Measurements from ENCODE around the gene CDON. TPM values are rescaled to one million over a fixed set of nuclear protein-coding genes. Genes with fewer than 3 reads are reported as not detected.
A peak's percentile ranks its signal among the peaks of the same experiment; 100 is the strongest.

The CDON gene
- total and polyA plus RNA-seq, 2 of the 13 experiments (the other 11 are each of a cell fraction or from before 2014, with no cell fraction given), result 9.6 to 12.8 TPM

- TF ChIP-seq BCL3 (CRISPR knock-in tag; IDR thresholded peaks at IDR 0.05), result no peak; the same call in 1 of the 2 replicates
- TF ChIP-seq KMT2A (CRISPR knock-in tag; IDR thresholded peaks at IDR 0.05), result no peak
- TF ChIP-seq ATRX (CRISPR knock-in tag; IDR thresholded peaks at IDR 0.05; ENCODE audit: borderline replicate concordance), result no peak
- peak; percentile 88 for TF ChIP-seq SP4 (CRISPR knock-in tag; IDR thresholded peaks at IDR 0.05)
- peak; percentile 41; the same call in 1 of the 2 replicates for TF ChIP-seq NR0B2 (CRISPR knock-in tag; IDR thresholded peaks at IDR 0.05)
- no peak for TF ChIP-seq MBNL3 (CRISPR knock-in tag; conservative IDR thresholded peaks at IDR 0.05)
- no peak for TF ChIP-seq ZNF280B (CRISPR knock-in tag; IDR thresholded peaks at IDR 0.05; ENCODE audit: borderline replicate concordance)
- TF ChIP-seq KDM1A (CRISPR knock-in tag; IDR thresholded peaks at IDR 0.05), result no peak
- TF ChIP-seq ZHX1 (CRISPR knock-in tag; IDR thresholded peaks at IDR 0.05; ENCODE audit: low read depth), result no peak
- no peak for TF ChIP-seq MAFG (CRISPR knock-in tag; IDR thresholded peaks at IDR 0.05)
- TF ChIP-seq ZNF563 (CRISPR knock-in tag; IDR thresholded peaks at IDR 0.05), result no peak
- peak; percentile 60; the same call in 1 of the 2 replicates for TF ChIP-seq ZNF614 (CRISPR knock-in tag; IDR thresholded peaks at IDR 0.05; ENCODE audit: borderline replicate concordance)
- no peak; the same call in 1 of the 2 replicates for TF ChIP-seq TP53 (CRISPR knock-in tag; conservative IDR thresholded peaks at IDR 0.05)
- TF ChIP-seq ZGPAT (CRISPR knock-in tag; IDR thresholded peaks at IDR 0.05), result peak; percentile 87
- TF ChIP-seq ZNF780A (CRISPR knock-in tag; IDR thresholded peaks at IDR 0.05), result no peak
- peak; percentile 56; the same call in 1 of the 2 replicates for TF ChIP-seq ISL2 (CRISPR knock-in tag; IDR thresholded peaks at IDR 0.05)
- TF ChIP-seq SP2 (CRISPR knock-in tag; IDR thresholded peaks at IDR 0.05), result no peak
- TF ChIP-seq ZNF513 (CRISPR knock-in tag; conservative IDR thresholded peaks at IDR 0.05), result no peak
- TF ChIP-seq ZNF761 (CRISPR knock-in tag; conservative IDR thresholded peaks at IDR 0.05), result peak; percentile 81
- TF ChIP-seq SIN3A (IDR thresholded peaks at IDR 0.05; ENCODE audit: borderline replicate concordance, low read depth, low read length), result peak; percentile 25; the same call in 1 of the 2 replicates
Measured at GRCh38 chr11:126062679-126063506, at the start of gene CDON (continued).

Data from HepG2 (cell line).